HG03045 (cell line): ENCODE measurements around the gene TMIGD3.
A peak's percentile ranks its signal among the peaks of the same experiment; 100 is the strongest.

Experiments used
- ATAC-seq: cut with Tn5 transposase; IDR thresholded peaks from one replicate; pipeline ENCODE4 v1.9.1; 2021; ENCODE audit warnings: mild to moderate bottlenecking, moderate library complexity; ENCODE audit not compliant: unreplicated experiment

The TMIGD3 gene

GRCh38 chr1:111449703-111450017, 53.8 kb downstream of the TMIGD3 start:
- no peak for ATAC-seq

- ATAC-seq: peak; percentile 96
Measured at GRCh38 chr1:111448918-111449702, 54.3 kb downstream of the TMIGD3 start, which contains the start of the genes ATP5PB and WDR77. Gene ATP5PB, plus strand, starts transcription at chr1:111449464. Its CDS starts 78 bp downstream, at chr1:111449542. Gene WDR77, minus strand, starts transcription at chr1:111449256. Its CDS starts 87 bp downstream, at chr1:111449169.

- no peak for ATAC-seq
Measured at GRCh38 chr1:111448482-111448917, 54.9 kb downstream of the TMIGD3 start.

- no peak for ATAC-seq
Measured at GRCh38 chr1:111446967-111447892, 56.2 kb downstream of the TMIGD3 start.

GRCh38 chr1:111446546-111446945, 56.9 kb downstream of the TMIGD3 start:
- ATAC-seq: no peak

GRCh38 chr1:111444031-111444430, 59.4 kb downstream of the TMIGD3 start:
- ATAC-seq: no peak

GRCh38 chr1:111442457-111442856, 61.0 kb downstream of the TMIGD3 start:
- no peak for ATAC-seq

- ATAC-seq: no peak
Measured at GRCh38 chr1:111441573-111442192, 61.8 kb downstream of the TMIGD3 start.

GRCh38 chr1:111439461-111440351, 63.7 kb downstream of the TMIGD3 start:
- ATAC-seq: no peak

GRCh38 chr1:111436726-111437125, 66.7 kb downstream of the TMIGD3 start:
- no peak for ATAC-seq
